ENCODE results near the gene NSUN7.

The NSUN7 gene

DNA sequence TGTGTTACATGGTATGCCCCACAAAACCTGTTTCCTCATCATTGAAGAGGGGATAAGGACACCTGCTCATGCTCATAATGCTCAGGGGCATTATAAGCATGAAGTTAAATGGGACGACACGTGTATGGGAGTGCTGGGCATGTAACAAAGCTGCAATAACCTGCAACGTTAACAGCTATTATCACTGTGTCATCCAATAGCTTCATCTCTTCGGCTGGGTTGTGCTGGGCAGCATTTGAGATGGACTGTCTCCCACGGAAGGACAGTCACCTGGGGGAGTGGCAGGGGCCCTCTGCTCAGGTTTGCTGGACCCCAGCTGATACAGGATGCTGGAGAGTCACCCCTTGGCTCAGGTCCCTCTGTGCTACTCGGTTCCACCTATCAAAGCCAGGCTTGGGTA, 94.5 kb downstream of the NSUN7 start:
- no peak for DNase-seq (ENCODE audit: low read depth)
- TF ChIP-seq CTCF (conservative IDR thresholded peaks at IDR 0.05; ENCODE audit: low read length) = no peak
- no peak overlapping the region for H3K4me3 ChIP-seq (ENCODE audit: low read length)

GRCh38 chr4:40845154-40845835, 95.5 kb downstream of the NSUN7 start:
- no peak overlapping the region for H3K4me3 ChIP-seq (ENCODE audit: low read length)
- DNase-seq (ENCODE audit: low read depth) = peak; percentile 68
- no peak for TF ChIP-seq CTCF (conservative IDR thresholded peaks at IDR 0.05; ENCODE audit: low read length)

DNA sequence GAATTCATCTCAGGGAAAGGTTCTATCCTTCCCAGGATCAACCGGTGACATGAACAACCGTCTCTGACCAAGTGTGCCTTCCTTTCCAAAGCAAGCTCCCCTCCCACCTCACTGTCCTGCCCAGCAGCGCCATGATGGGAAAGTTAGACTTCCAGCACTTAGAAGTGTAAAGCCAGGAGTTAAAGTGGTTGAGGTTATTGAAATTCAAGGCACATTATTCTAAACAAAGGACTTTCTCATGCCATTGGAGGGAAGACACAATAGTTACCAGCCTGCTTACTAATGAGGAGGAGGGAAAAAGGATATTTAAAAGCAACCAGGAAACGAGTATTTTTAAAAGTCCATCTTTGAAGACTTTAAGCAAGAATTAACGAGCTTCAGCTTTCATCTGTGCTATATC, 96.8 kb downstream of the NSUN7 start:
- TF ChIP-seq CTCF (conservative IDR thresholded peaks at IDR 0.05; ENCODE audit: low read length) = no peak
- no peak for DNase-seq (ENCODE audit: low read depth)

GRCh38 chr4:40848251-40848650, 98.5 kb downstream of the NSUN7 start:
- no peak overlapping the region for H3K4me3 ChIP-seq (ENCODE audit: low read length)
- DNase-seq (ENCODE audit: low read depth) = no peak
- no peak for TF ChIP-seq CTCF (conservative IDR thresholded peaks at IDR 0.05; ENCODE audit: low read length)

More for the DNA sequence above, 96.8 kb downstream of the NSUN7 start:
- no peak overlapping the region for H3K4me3 ChIP-seq (ENCODE audit: low read length)

GRCh38 chr4:40848940-40849339, 99.2 kb downstream of the NSUN7 start:
- no peak for TF ChIP-seq CTCF (conservative IDR thresholded peaks at IDR 0.05; ENCODE audit: low read length)
- peak; percentile 18 for DNase-seq (ENCODE audit: low read depth)
- H3K4me3 ChIP-seq (ENCODE audit: low read length) = no peak overlapping the region

DNA sequence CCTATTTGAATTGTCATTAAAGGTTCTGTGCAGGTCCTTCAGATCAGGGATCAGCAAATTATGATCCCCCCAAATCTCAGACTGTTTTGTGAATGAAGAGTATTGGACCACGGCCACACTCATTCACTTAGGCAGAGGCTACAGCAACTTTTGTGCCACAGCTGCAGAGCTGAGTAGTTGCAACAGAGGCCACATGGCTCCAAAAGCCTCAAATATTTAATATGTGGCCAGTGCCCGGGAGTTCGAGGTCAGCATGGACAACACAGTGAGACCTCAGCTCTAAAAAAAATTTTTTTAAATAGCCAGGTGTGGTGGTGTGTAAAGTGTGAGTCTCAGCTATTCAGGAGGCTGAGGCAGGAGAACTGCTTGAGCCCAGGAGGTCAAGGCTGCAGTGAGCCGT, 100.7 kb downstream of the NSUN7 start:
- peak; percentile 39 for DNase-seq (ENCODE audit: low read depth)
- H3K4me3 ChIP-seq (ENCODE audit: low read length) = no peak overlapping the region
- TF ChIP-seq CTCF (conservative IDR thresholded peaks at IDR 0.05; ENCODE audit: low read length) = no peak

- TF ChIP-seq CTCF (conservative IDR thresholded peaks at IDR 0.05; ENCODE audit: low read length) = no peak
Measured at GRCh38 chr4:40856277-40856839, 106.6 kb downstream of the NSUN7 start.

More at GRCh38 chr4:40856277-40856839, 106.6 kb downstream of the NSUN7 start:
- no peak overlapping the region for H3K4me3 ChIP-seq (ENCODE audit: low read length)
- DNase-seq (ENCODE audit: low read depth) = no peak
